ENCODE measurements around the gene SLC44A3. TPM values are rescaled to one million over a fixed set of nuclear protein-coding genes. Genes with fewer than 3 reads are reported as not detected.
A peak's percentile ranks its signal among the peaks of the same experiment; 100 is the strongest.

The SLC44A3 gene
- total RNA-seq, 1 donor: 2.9 TPM

- Histone ChIP-seq H3K27me3 (ENCODE audit: insufficient read depth, low read length) (peaks cover 7% of the 10 kb centered on the region), H3K4me2 (ENCODE audit: insufficient read depth, low read length) (no peak overlapping the region), H3K36me3 (ENCODE audit: insufficient read depth, low read length) (no peaks in the 10 kb centered on the region), H2AFZ (ENCODE audit: low read length) (peak overlapping the region; percentile 20), H4K20me1 (ENCODE audit: insufficient read depth, low read length) (no peaks in the 10 kb centered on the region), H3K27ac (ENCODE audit: low read depth, low read length) (no peak overlapping the region), H3K9me3 (ENCODE audit: low read depth, low read length) (no peaks in the 10 kb centered on the region), H3K4me1 (ENCODE audit: insufficient read depth, low read length) (peaks cover 16% of the 10 kb centered on the region), H3K4me3 (ENCODE audit: insufficient read depth, low read length) (no peak overlapping the region), H3K79me2 (ENCODE audit: insufficient read depth, low read length) (no peaks in the 10 kb centered on the region)
- no peak for DNase-seq (ENCODE audit: insufficient read length, low spot score, missing footprints)
- no peak for TF ChIP-seq CTCF (IDR thresholded peaks at IDR 0.05; ENCODE audit: extremely low read depth, low read depth, low read length)
Measured at GRCh38 chr1:94803517-94804441, 16.4 kb upstream of the SLC44A3 start.

GRCh38 chr1:94804442-94804837, 15.7 kb upstream of the SLC44A3 start:
- Histone ChIP-seq H3K79me2 (ENCODE audit: insufficient read depth, low read length) (no peaks in the 10 kb centered on the region), H3K4me3 (ENCODE audit: insufficient read depth, low read length) (no peak overlapping the region), H3K4me2 (ENCODE audit: insufficient read depth, low read length) (no peak overlapping the region), H4K20me1 (ENCODE audit: insufficient read depth, low read length) (no peaks in the 10 kb centered on the region), H3K36me3 (ENCODE audit: insufficient read depth, low read length) (no peaks in the 10 kb centered on the region), H3K9me3 (ENCODE audit: low read depth, low read length) (no peaks in the 10 kb centered on the region), H3K27me3 (ENCODE audit: insufficient read depth, low read length) (peaks cover 13% of the 10 kb centered on the region), H2AFZ (ENCODE audit: low read length) (no peak overlapping the region), H3K4me1 (ENCODE audit: insufficient read depth, low read length) (peaks cover 10% of the 10 kb centered on the region), H3K27ac (ENCODE audit: low read depth, low read length) (no peak overlapping the region)
- TF ChIP-seq CTCF (IDR thresholded peaks at IDR 0.05; ENCODE audit: extremely low read depth, low read depth, low read length): no peak
- no peak for DNase-seq (ENCODE audit: insufficient read length, low spot score, missing footprints)

GRCh38 chr1:94805912-94806311, 14.2 kb upstream of the SLC44A3 start:
- Histone ChIP-seq H3K4me3 (ENCODE audit: insufficient read depth, low read length) (no peak overlapping the region), H2AFZ (ENCODE audit: low read length) (no peak overlapping the region), H3K27ac (ENCODE audit: low read depth, low read length) (no peak overlapping the region), H3K9me3 (ENCODE audit: low read depth, low read length) (no peaks in the 10 kb centered on the region), H4K20me1 (ENCODE audit: insufficient read depth, low read length) (no peaks in the 10 kb centered on the region), H3K79me2 (ENCODE audit: insufficient read depth, low read length) (no peaks in the 10 kb centered on the region), H3K36me3 (ENCODE audit: insufficient read depth, low read length) (no peaks in the 10 kb centered on the region), H3K4me1 (ENCODE audit: insufficient read depth, low read length) (peaks cover 10% of the 10 kb centered on the region), H3K27me3 (ENCODE audit: insufficient read depth, low read length) (peaks cover 14% of the 10 kb centered on the region), H3K4me2 (ENCODE audit: insufficient read depth, low read length) (peak overlapping the region; percentile 16)
- TF ChIP-seq CTCF (IDR thresholded peaks at IDR 0.05; ENCODE audit: extremely low read depth, low read depth, low read length): peak; percentile 97
- peak; percentile 68 for DNase-seq (ENCODE audit: insufficient read length, low spot score, missing footprints)

GRCh38 chr1:94806441-94806871, 13.7 kb upstream of the SLC44A3 start:
- Histone ChIP-seq H3K36me3 (ENCODE audit: insufficient read depth, low read length) (no peaks in the 10 kb centered on the region), H3K4me1 (ENCODE audit: insufficient read depth, low read length) (peaks cover 9% of the 10 kb centered on the region), H3K4me2 (ENCODE audit: insufficient read depth, low read length) (no peak overlapping the region), H3K27ac (ENCODE audit: low read depth, low read length) (no peak overlapping the region), H3K79me2 (ENCODE audit: insufficient read depth, low read length) (no peaks in the 10 kb centered on the region), H2AFZ (ENCODE audit: low read length) (no peak overlapping the region), H4K20me1 (ENCODE audit: insufficient read depth, low read length) (no peaks in the 10 kb centered on the region), H3K4me3 (ENCODE audit: insufficient read depth, low read length) (no peak overlapping the region), H3K27me3 (ENCODE audit: insufficient read depth, low read length) (peaks cover 19% of the 10 kb centered on the region), H3K9me3 (ENCODE audit: low read depth, low read length) (no peaks in the 10 kb centered on the region)
- peak; percentile 47 for DNase-seq (ENCODE audit: insufficient read length, low spot score, missing footprints)
- no peak for TF ChIP-seq CTCF (IDR thresholded peaks at IDR 0.05; ENCODE audit: extremely low read depth, low read depth, low read length)
